DND-41 (cell line): ENCODE data around the gene UBXN10.

Experiments
- EZH2 ChIP-seq: IDR thresholded peaks from 3 replicates; pipeline ENCODE4 v1.6.1; 2012; ENCODE audit warnings: borderline replicate concordance, low read depth, mild to moderate bottlenecking, moderate library complexity, low read length, inconsistent platforms; ENCODE audit not compliant: severe bottlenecking
- TF ChIP-seq, protein P1 (sequence below): IDR thresholded peaks from 2 replicates; pipeline ENCODE4 v1.5.1; 2012; ENCODE audit warnings: borderline replicate concordance, low read length, moderate library complexity, mild to moderate bottlenecking; ENCODE audit not compliant: poor library complexity, severe bottlenecking; ENCODE audit errors: extremely low read depth

DNA sequence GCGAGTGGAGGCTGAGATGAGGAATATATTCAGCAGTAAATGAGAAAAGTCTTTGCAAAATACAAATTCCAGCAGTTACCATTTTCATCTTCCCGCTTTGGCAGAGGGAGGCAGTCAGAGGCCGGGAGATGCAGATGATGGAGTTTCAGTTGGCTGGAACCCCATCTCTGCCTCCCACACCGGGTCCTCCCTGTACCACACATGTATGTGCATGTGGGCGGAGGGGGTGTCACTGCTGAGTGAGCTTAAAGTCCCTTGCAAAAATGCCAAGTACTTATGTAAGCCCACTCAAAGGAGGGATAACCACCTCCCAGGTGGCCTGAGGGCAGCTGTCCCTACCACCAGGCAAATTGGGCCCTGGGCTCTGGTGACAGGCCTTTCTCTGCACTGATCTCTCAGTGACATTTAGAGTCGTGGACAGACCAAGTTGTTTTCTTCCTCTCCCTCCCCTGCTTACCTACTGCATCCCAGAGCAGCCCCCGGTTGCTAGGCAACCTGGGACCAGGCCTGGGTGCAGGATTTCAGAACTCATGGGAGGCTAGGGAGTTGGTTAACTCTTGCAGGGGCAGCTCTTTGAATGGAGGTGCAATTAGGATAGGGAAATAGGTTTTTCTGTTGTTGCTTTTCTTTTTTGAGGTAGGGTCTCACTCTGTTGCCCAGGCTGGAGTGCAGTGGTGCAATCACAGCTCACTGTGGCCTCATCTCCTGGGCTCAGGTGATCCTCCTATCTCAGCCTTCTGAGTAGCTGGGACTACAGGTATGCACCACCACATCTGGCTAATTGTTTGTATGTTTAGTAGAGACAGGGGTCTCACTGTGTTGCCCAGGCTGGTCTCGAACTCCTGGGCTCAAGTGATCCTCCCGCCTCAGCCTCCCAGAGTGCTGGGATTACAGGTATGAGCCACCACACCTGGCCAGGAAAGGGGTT lies 17.1 kb upstream of the UBXN10 start:
- TF ChIP-seq, protein P1, sequence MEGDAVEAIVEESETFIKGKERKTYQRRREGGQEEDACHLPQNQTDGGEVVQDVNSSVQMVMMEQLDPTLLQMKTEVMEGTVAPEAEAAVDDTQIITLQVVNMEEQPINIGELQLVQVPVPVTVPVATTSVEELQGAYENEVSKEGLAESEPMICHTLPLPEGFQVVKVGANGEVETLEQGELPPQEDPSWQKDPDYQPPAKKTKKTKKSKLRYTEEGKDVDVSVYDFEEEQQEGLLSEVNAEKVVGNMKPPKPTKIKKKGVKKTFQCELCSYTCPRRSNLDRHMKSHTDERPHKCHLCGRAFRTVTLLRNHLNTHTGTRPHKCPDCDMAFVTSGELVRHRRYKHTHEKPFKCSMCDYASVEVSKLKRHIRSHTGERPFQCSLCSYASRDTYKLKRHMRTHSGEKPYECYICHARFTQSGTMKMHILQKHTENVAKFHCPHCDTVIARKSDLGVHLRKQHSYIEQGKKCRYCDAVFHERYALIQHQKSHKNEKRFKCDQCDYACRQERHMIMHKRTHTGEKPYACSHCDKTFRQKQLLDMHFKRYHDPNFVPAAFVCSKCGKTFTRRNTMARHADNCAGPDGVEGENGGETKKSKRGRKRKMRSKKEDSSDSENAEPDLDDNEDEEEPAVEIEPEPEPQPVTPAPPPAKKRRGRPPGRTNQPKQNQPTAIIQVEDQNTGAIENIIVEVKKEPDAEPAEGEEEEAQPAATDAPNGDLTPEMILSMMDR: no peak
- TF ChIP-seq EZH2: no peak
